Hepatocyte (in vitro differentiated cells): Measurements from ENCODE around the gene CENPP.

ENCODE experiments used
- EZH2 ChIP-seq: fragments of 200-600 bp; sonication (generic); IDR thresholded peaks from 2 replicates; pipeline ENCODE4 v1.6.1; 2016; ENCODE audit warnings: antibody characterized with exemption, mild to moderate bottlenecking, borderline replicate concordance
- EZH2phosphoT487 ChIP-seq: fragments of 200-600 bp; sonication (generic); IDR thresholded peaks from one replicate; pipeline ENCODE4 v1.6.1; 2018; ENCODE audit warnings: antibody characterized with exemption, mild to moderate bottlenecking, low read depth, moderate library complexity; ENCODE audit not compliant: unreplicated experiment, severe bottlenecking
- TF ChIP-seq, protein P1 (sequence below): fragments of 200-600 bp; sonication (generic); IDR thresholded peaks from 2 replicates; pipeline ENCODE4 v1.5.1; 2016; ENCODE audit warnings: antibody characterized with exemption, mild to moderate bottlenecking; ENCODE audit not compliant: poor library complexity

DNA sequence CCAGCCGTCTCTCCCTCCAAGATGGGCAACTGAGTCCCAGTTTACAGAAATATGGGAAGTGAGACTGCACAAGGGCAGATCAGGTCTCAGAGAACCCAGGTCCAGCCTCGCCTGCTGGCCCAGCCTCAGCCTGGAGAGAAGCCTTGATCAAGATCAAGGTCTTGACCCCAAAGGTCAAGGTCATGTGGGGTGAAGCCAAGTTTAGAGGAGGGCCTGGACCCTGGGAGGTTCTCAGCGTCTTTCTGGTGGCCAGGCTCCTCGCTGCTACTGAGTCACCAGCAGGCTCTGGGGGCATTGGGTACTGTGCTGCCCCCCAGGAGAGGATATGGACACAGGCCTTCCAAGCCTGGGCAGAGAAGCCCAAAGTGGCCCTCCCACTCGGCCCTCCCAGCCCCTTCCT, 335.4 kb downstream of the CENPP start:
- TF ChIP-seq, protein P1, sequence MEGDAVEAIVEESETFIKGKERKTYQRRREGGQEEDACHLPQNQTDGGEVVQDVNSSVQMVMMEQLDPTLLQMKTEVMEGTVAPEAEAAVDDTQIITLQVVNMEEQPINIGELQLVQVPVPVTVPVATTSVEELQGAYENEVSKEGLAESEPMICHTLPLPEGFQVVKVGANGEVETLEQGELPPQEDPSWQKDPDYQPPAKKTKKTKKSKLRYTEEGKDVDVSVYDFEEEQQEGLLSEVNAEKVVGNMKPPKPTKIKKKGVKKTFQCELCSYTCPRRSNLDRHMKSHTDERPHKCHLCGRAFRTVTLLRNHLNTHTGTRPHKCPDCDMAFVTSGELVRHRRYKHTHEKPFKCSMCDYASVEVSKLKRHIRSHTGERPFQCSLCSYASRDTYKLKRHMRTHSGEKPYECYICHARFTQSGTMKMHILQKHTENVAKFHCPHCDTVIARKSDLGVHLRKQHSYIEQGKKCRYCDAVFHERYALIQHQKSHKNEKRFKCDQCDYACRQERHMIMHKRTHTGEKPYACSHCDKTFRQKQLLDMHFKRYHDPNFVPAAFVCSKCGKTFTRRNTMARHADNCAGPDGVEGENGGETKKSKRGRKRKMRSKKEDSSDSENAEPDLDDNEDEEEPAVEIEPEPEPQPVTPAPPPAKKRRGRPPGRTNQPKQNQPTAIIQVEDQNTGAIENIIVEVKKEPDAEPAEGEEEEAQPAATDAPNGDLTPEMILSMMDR: no peak
- TF ChIP-seq EZH2phosphoT487 (no peak), EZH2 (no peak)
